Loucy (cell line): ENCODE data around the gene CCN6.

Experiments
- CTCF ChIP-seq: fragments of 200-600 bp; sonication (generic); conservative IDR thresholded peaks from 2 replicates; pipeline ENCODE4 v1.5.1; 2014; ENCODE audit warnings: mild to moderate bottlenecking, antibody characterized with exemption, low read length
- EZH2phosphoT487 ChIP-seq: fragments of 200-600 bp; IDR thresholded peaks from 2 replicates; pipeline ENCODE4 v1.6.1; 2018; ENCODE audit warnings: antibody characterized with exemption, mild to moderate bottlenecking, moderate library complexity, borderline replicate concordance

- TF ChIP-seq CTCF (no peak), EZH2phosphoT487 (no peak)
Observed at GRCh38 chr6:112041535-112041934, 12.4 kb upstream of the CCN6 start.
